Stimulated activated CD4-positive, alpha-beta T cell treated with anti-CD3 and anti-CD28 coated beads, Interleukin-2, amount 100 ng/mL, for 48 hours (primary cell): ENCODE data around the gene ALDH1B1.

Experiments used
- DNase-seq, 2 donors: peaks; one replicate each; pipeline ENCODE4 v3.0.0-alpha.2; 2020

Gene ALDH1B1

DNA sequence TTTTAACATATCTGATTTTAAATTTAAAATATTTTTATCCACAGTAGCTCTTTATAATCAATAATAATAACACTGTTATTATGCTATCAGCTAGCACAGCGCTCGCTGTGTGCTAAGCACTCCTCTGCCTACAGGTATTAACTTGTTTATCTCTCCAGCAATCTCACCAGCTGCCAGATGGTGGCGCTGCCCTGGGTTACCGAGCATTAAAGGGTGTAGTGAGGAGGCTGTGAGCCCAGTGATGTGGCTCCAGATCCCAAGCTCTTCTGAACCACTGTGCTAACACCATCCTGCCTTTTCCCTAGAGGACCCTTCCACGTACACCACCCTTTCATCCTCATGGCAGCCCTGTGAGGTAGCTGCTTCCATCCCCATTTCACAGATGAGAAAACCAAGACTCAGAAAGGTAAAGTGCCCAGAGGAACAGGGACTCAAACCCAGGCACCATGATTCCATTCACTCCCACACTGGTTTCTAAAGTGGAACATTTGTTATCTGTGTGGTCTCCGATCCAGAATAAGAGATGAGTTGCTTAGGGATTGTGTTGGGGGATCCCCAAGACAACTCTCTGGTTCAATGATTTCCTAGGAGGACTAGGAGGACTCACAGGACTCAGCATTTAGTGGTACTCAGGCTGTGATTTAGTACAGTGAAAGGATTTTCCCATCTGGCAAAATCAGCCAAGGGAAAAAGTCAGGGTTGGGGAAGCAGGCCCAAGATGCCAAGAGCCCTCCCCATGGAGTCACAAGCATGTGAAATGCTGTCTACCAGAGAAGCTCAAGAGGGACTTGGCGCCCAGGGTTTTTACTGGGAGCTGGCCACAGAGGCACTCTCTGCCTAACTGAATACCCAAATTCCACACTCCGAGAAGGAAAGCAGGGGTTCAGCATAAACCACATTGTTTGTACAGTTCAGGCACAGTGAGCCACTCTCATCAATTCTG lies 24.8 kb downstream of the ALDH1B1 start:
- peak; percentile 45 to 51 for DNase-seq

DNA sequence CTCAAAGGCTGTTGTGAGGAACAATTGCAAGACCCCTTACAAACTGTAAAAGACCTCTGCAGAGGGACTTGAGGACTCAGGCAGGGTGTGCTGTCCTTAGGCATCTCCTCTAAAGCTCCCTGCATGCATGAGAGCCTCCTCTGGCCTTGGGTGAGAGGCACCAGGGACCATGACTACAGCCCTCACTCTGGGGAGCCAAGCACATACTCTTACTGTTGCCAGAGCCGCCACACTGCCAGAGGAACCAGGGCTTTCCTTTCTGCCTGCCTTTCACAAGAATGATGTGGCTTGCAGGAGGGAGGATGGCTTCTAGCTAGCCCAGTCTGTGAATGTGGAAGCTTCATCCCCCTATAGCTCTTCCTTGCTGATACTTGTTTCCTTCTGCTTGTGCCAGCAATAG lies 25.9 kb downstream of the ALDH1B1 start:
- no peak for DNase-seq

DNA sequence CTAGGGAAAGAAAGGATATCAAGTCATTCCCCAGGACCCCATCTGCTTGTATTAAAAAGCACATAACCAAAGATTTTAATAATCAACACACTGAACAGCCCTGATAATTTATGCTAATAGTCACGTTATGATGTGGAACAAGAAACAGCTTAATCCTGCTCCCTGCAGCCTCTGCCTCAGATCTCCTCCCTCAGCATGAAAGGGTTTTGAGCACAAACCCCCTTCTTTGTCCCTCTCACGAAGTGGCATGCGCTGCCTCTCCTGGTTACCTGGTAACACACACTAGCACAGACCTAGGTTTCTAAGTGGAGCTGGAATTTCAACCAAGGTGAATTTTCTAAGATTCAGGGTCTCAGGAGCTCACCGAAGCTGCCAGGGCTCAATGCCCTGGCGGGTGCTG lies 26.7 kb downstream of the ALDH1B1 start:
- no peak for DNase-seq

DNA sequence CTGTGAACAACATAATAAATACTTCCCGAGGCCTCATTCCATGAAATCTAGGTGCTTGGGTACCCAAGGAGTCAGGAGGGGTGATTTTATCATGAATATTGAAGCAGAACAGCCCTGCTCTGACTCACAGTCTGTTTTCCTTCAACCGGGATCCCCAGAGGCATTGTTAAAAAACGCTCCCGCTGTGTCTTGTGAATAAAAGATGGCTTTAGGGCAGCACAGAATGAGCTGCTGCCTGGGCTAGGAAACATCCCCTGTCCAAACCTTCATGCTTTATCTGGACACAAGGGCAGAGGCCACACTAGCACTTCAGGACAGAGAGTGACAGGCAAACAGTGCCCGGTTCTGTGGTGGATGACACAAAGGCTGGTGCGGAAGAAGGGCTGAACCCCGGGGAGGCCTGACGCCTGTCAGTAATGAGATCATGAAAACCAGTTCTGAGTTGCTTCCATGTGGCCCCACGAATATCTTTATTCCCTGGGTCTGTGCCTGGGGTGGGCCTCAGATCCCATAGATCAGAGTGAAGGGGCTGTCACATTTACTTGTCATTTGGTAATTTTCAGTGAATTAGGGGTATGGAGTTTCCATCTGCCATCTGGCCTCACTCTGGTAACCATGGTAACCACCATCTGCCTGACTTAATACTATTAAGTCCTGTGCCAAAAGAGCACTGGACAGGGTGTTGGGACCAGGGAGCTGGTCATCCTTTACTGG lies 29.2 kb downstream of the ALDH1B1 start:
- no peak for DNase-seq

DNA sequence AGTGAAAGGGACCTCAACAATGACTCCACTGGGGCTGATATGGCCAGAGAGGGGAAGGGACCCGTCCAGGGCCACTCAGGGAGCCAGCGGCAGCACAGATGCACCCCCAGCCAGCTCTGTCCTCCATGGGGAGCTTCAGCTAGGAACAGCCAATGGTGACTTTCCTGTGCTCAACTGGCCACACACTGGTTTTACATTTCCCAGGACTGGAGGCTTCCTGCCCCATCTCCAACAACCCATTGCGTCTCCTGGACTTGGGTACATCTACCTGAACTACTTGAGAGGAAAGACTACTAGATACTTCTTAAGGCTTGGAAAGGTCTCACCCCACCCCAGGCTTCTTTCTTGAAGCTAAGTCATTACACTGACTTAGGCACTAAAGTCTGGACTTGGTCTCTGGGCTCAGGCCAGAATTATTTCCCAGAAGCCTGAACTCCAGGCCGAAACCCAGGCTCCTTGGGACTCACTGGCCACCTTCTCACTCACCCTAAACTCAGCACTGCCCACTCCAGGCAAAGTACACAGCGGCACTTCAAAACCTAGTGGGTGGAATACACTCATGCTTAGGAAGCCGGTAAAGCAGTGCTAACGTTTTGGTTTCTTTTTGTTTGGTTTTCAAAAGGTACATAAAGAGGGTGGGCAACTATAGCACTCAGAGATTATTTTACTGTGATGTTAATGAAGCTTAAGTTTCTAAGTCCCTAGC lies 30.2 kb downstream of the ALDH1B1 start:
- DNase-seq: no peak

DNA sequence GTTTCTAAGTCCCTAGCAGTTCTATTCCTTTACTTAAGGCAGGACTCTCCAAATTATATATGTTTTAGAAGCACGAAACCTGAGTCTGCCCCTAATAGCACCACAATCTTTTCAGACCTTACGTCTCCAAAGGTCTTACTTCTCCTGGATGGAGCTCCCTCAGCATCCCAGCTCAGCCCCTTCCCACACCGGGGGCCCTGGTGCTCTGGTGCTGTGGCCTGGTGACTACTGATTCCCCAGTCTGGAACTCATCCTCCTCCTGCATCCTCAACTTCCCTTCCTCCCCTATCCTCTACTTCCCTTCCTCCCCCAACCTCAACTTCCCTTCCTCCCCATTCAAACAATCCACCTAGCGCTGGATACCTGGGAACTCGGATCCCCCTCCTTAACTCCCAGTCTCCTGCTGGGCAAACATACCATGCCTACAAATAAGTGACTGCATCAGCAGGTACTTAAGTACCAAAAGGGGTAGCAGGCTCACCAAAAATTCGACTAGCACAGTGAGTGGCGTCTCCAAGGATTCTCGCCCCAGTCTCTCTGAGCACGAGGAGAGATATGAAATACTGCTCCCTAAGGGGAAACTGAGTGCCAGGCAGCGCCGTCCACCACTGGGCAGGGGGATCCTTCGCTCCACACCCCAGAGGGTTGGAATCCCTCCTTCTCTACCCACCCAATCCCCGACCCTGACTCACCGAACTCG lies 30.9 kb downstream of the ALDH1B1 start:
- no peak for DNase-seq

DNA sequence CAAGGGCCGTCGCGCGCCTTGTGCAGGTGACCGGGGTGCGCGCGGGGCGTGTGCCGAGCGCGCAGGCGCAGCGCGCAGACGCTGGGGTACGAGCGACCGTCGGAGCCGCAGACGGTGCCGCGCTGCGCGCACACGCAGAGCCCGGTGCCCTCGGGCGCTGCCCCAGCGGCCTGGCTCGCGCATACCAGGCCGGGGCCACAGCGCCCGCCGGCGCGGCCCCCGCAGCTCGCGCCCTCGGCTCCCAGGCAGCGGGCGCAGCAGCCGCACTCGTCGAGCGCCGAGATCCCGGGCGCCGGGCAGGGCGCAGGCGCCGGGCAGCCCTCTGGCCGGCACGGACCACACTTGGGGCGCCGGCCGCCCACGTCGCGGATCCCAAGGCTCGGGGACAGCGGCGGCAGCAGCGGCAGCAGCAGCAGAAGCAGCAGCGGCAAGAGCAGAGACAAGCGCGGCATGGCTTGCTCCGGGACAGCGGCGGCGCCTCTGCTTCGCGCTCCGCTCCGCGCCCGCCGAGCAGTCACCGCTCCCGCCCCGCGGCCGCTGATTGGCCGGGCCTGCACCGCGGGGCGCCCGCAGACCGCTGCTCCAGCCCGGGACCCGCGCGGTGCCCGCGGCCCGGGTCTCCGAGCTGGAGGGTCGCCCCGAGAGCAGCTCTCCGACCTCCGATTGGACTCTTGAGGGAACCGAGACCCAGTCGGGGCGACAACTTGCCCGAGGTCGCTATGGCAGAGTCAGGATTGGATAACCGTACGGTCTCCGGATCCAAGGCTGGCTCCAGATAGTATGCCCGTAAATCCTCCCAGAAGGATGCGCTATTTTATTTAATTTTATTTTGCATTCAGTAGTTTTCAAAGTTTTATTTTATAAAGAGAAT lies 31.7 kb downstream of the ALDH1B1 start, which contains the start of gene IGFBPL1:
IGFBPL1 (minus strand) TSS at position 482 of the 871 bp plus-strand sequence; CDS start at position 452, 30 bp downstream.
- DNase-seq: peak; percentile 7 to 11

DNA sequence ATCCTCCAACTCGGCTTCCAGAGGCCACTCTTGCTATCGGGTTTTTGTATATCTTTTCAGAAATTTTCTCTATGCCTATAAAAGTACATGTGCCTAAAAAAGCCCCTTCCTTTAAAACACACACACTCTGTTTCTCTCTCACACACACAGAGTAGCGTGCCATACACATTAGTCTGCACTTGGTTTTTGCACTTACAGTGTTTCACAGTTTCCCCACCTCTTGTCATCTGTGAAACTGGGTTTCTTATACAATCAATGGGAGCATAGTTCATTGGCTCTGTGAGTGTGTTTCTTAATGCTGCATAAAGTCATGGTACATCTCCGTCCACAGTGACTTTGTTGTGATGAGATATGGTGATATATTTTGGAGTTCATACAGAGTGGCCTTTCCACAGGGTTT lies 32.4 kb downstream of the ALDH1B1 start:
- DNase-seq: no peak

DNA sequence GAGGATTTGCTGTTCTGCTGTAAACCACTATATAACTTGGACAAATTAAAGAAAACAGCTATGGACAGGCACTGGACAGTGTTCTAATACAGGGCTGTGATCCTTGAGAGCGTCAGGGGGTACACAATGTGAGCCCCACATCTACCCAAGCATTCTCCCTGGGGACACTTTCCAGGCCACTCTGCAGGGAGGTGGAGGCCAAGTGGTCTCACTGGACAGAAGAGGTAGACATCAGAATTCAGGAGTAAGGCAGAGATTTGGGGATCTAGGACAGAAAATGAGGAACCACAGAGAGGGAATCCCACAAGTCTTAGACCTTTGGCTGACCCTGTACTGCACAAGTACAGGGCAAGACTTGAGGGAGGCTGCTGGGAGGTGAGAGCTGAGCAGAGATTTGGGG lies 35.6 kb downstream of the ALDH1B1 start:
- DNase-seq: no peak

DNA sequence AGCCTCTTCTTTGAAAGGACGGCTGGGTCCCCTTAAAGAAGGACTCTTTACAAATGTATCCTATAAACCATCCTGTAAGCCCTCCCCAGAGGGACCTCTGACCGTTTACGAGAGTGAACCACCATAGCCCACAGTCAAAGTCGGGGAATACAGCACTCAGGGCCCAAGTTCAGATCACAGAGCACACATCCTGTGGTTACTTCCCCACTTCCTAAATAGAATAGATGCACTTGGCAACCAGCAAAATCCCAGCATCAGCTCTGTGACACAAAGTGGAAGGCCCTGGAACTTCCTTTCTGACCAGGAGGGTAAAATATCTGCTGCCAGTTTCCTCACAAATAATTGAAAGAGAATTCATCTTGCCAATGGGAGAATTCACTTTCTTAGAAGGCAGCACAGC lies 38.6 kb downstream of the ALDH1B1 start:
- no peak for DNase-seq

DNA sequence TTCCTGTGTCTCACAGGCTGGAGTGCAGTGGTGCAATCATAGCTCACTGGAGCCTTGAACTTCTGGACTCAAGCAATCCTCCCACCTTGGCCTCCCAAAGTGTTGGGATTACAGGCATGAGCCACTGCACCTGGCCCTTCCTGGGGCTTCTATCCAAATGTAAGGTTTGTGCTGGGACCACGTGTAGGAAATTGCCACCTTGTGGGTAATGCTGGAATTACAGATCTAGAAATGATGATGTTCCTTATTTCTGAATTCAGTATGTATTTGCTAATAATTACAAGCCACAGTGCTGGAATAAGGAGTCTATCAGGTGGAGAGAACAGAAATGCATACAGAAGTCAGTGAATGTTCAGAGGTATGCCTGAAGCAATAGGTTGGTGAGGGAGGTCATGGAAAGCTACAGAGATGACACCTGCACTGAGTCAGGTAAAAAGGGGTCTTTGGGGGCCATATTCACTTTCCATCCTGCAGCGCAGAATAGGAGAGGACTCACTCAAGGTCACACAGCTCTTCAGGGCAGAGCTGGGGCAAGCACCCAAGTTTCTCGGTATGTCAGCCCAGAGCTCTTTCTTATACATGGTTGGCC lies 40.5 kb downstream of the ALDH1B1 start:
- peak in 1 of 2 donors; percentile 6 for DNase-seq

DNA sequence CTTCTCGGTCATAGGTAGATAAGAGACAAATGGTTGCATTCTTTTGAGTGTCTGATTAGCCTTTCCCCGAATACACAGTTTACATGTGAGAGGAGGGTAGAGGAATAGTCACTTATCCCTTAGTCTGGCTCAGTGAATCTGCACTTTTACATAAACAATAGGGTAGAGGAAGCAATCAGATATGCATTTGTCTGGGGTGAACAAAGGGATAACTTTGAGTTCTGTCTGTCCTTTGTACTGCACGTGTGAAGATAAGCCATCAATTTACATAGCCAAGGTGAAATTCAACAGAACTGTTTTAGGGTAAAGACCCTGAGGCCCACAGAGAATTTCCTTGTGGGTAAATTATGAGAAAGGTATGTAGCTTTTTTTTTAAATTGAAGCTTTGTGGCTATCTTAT lies 41.9 kb downstream of the ALDH1B1 start:
- no peak for DNase-seq

DNA sequence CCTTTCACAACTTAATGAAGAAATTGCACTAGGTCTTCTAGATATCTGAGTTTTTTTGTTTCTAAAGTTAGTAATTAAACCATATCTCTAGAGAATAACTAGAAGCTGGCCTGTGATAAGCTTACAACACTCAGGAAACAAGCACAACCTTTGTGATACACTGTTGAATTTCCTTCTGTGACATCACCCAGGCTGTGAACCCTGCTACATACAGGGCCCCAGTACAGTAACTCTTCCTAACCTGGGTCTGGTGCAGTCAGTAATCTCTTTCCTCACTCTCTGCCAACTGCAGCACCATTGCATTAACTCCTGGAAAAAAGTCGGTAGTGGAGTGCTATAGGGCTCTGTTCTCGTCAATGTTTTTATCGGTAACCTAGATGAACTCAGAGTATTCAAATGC lies 42.4 kb downstream of the ALDH1B1 start:
- no peak for DNase-seq

DNA sequence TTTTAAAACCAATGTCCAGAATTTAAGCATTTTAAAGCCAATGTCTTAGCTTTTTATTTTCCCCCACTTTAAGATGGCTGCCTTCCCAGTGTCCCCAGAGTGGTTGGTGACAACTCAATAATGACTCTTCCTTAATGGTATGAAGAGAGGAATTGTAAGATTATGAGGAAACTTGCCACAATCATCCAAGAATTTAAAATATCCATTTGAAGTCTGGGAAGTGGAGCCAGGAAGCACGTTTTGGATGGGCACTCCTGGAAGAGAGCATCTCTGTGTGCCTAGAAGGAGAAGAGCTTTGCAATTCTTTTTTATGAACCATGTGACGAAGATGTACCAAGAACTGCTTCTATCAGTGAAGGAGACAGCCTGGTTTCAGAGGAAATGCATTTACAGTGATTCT lies 43.0 kb downstream of the ALDH1B1 start:
- no peak for DNase-seq

DNA sequence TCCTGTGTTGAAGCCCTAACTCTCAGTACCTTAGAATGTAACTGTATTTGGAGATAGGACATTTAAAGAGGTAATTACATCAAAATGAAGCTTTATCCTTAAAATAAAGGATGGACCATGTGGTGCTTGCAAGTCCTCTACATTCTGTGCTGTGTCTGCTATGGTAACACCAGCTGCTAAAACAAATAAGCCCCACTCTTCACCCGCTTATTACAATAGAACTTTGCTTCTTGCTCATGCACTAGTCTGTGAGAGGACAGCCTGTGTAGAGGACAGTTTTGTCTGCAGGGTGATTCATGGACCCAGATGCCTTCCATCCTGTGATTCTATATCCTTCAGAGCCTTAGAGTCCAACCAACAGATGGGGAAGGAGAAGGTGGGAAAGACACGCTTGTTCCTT lies 44.2 kb downstream of the ALDH1B1 start:
- DNase-seq: no peak

DNA sequence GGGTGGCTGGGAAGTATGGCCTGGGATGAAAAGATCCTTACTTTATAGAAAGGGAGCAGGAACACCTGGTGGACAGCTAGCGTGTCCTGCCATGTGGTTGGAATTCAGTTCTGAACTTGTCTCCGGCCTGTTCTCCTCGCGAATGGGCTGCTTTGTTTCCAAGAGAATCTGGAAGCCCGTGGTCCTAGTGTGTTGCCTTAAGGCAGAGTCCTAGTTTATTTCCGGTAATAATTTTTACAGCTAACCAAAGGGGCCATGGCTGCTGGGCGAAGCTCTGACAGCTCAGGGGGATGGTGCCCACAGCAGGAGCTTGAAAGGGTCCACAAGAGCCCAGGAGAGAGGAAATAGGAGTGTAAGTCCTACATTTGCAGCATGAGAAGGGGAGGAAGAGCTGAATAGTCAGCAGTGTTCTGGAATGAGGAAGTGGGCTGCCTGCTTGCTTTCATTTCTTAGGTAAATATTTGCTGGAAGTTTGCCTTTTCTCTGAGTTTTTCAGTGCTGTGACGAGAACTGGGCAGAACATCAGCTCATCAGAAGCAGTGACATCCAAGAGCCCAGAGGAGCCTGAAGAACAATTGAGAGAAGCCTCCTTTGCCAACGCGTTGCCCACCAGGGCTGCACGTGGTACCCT lies 44.8 kb downstream of the ALDH1B1 start:
- DNase-seq: no peak

DNA sequence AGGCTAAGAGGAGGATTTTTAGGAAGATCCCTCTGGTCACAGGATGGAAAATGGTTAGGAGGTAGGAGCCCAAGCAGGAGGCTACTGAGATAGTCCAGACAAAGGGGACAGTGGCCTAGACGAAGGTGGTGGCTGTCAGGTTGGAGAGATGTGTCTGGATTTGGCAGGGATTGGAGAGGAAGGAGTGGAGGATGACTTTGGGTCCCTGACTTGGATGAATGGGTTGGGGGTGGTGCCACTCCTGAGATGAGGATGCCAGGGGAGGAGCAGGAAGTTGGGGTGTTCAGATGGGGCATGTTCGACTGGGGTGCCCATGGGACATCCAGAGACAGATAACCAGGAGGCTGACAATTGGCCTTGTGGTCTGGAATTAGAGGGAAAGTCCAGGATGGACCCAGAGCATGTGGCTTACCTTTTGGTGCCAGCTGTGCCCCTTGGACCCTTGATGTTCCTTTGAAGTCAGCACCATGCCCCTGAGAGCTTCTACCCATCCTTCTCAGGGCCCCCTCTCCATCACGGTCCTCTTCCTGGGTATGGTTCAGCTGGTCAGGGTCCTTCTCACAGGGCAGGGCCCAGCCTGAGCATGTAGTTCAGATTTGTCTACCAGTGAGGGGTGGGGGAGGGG lies 46.9 kb downstream of the ALDH1B1 start:
- no peak for DNase-seq

DNA sequence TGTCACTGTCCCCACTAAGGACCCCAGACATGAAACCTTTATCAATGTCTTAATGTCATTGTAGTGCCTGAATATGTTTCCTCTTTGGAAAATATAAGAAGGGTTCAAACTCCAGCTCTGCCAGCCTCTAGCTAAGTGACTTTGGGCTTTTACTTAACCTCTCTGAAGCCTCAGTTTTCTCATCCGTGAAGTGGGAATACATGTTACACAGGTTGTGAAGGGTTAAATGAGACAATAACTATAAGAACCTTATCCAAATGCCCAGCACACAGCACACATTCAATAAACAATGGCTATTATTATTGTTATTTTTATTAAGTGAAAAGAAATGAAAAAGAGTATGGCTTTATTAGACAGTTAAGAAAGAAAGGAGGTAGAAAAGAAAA lies 47.4 kb downstream of the ALDH1B1 start:
- no peak for DNase-seq

DNA sequence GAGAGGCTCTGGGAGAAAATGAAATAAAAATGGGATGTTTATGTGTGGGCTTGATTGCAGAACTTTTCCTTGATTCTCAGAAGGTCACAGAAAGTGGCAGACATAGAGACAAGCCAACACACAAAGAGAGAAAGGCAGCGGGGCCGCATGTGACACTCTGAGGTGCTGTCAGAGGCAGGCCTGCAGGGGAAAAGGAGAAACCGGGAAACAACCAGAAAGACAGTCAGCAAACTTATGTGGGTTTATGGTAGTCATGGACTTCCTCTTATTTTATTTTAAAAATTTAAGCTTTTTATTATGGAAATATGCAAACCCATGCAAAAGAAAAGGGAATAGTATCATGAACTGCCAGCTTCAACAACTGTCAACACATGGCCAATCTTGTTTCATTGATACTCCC lies 48.0 kb downstream of the ALDH1B1 start:
- DNase-seq: no peak

DNA sequence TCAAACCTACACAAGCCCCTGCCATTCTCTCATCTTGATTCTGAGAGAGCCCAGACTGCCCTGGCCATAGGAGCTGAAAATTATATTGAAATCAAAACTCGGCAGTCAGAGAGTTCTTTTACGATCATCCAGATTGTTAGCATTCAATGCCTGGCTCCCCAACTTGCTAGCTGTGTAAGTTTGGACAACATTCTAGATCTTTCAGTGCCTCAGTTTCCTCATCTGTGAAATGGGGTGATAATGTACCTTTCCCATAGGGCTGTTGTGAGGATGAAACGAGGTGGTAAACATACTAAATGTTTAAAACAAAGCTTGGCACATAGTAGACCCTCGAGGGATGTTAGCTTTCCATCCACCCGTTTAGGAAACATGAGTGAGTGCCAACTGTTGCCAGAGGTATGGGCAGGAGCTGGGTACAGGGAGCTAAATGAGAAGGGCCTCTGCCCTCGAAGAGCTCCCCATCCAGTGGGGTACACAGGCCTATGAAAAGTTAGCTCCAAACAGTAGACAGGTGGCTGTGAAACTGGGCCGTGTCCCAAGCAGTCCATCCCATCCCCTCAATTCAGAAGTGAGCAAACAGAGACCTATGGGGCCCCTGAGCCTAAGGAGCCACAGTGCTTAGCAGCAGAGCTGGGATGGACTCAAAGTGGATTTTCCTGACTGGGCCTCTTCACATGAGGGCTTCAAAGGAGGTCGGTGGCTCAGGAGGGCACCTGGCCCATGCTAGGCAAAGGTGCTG lies 49.0 kb downstream of the ALDH1B1 start:
- DNase-seq: no peak
